ENCODE data around the gene DPP10.
"Not testable (repeated sequence)": the region's sequence is repeated elsewhere in the genome, so short reads cannot be mapped to it uniquely, and the experiment has no call there.

Gene DPP10

GRCh38 chr2:114507744-114508143 is 65.3 kb downstream of the DPP10 start:
- Histone ChIP-seq H3K27me3 (ENCODE audit: control insufficient read depth, insufficient read depth, low read length) (no peaks in the 10 kb centered on the region), H3K4me1 (ENCODE audit: control insufficient read depth, insufficient read depth, low read length) (no peaks in the 10 kb centered on the region; the same call in 1 of the 2 replicates), H3K36me3 (ENCODE audit: control insufficient read depth, insufficient read depth, low read length) (no peaks in the 10 kb centered on the region), H3K27ac (ENCODE audit: low read length) (no peak overlapping the region), H3K9me3 (ENCODE audit: control insufficient read depth, insufficient read depth, low read length) (no peaks in the 10 kb centered on the region), H3K4me3 (ENCODE audit: low read length) (no peak overlapping the region)
- no peak for DNase-seq (ENCODE audit: low read depth, low spot score)

GRCh38 chr2:114515882-114516281 is 73.4 kb downstream of the DPP10 start:
- H3K9me3 ChIP-seq (ENCODE audit: control insufficient read depth, insufficient read depth, low read length) = no peaks in the 10 kb centered on the region
- no peaks in the 10 kb centered on the region for H3K4me1 ChIP-seq (ENCODE audit: control insufficient read depth, insufficient read depth, low read length)
- H3K27ac ChIP-seq (ENCODE audit: low read length) = no peak overlapping the region
- no CpG with 5 or more reads among the region's 3 CpGs for WGBS (ENCODE audit: insufficient coverage, insufficient read length)
- H3K4me3 ChIP-seq (ENCODE audit: low read length) = no peak overlapping the region
- no peaks in the 10 kb centered on the region for H3K27me3 ChIP-seq (ENCODE audit: control insufficient read depth, insufficient read depth, low read length)
- DNase-seq (ENCODE audit: low read depth, low spot score) = no peak
- H3K36me3 ChIP-seq (ENCODE audit: control insufficient read depth, insufficient read depth, low read length) = no peaks in the 10 kb centered on the region

- H3K27ac ChIP-seq (ENCODE audit: low read length) = no peak overlapping the region
Measured at GRCh38 chr2:114517580-114517979, 75.1 kb downstream of the DPP10 start.

GRCh38 chr2:114518738-114519137 is 76.3 kb downstream of the DPP10 start:
- Histone ChIP-seq H3K27me3 (ENCODE audit: control insufficient read depth, insufficient read depth, low read length) (no peaks in the 10 kb centered on the region), H3K4me1 (ENCODE audit: control insufficient read depth, insufficient read depth, low read length) (no peaks in the 10 kb centered on the region), H3K27ac (ENCODE audit: low read length) (no peak overlapping the region), H3K9me3 (ENCODE audit: control insufficient read depth, insufficient read depth, low read length) (no peaks in the 10 kb centered on the region), H3K4me3 (ENCODE audit: low read length) (no peak overlapping the region), H3K36me3 (ENCODE audit: control insufficient read depth, insufficient read depth, low read length) (no peaks in the 10 kb centered on the region)
- WGBS (ENCODE audit: insufficient coverage, insufficient read length) = no CpG with 5 or more reads among the region's 5 CpGs
- DNase-seq (ENCODE audit: low read depth, low spot score) = no peak

More at GRCh38 chr2:114517580-114517979, 75.1 kb downstream of the DPP10 start:
- no CpG with 5 or more reads among the region's 5 CpGs for WGBS (ENCODE audit: insufficient coverage, insufficient read length)
- Histone ChIP-seq H3K4me3 (ENCODE audit: low read length) (no peak overlapping the region), H3K27me3 (ENCODE audit: control insufficient read depth, insufficient read depth, low read length) (no peaks in the 10 kb centered on the region), H3K4me1 (ENCODE audit: control insufficient read depth, insufficient read depth, low read length) (no peaks in the 10 kb centered on the region), H3K9me3 (ENCODE audit: control insufficient read depth, insufficient read depth, low read length) (no peaks in the 10 kb centered on the region), H3K36me3 (ENCODE audit: control insufficient read depth, insufficient read depth, low read length) (no peaks in the 10 kb centered on the region)
- DNase-seq (ENCODE audit: low read depth, low spot score) = no peak

- H3K9me3 ChIP-seq (ENCODE audit: control insufficient read depth, insufficient read depth, low read length); DNase-seq (ENCODE audit: low read depth, low spot score); H3K27ac ChIP-seq (ENCODE audit: low read length); H3K4me3 ChIP-seq (ENCODE audit: low read length); H3K27me3 ChIP-seq (ENCODE audit: control insufficient read depth, insufficient read depth, low read length); H3K36me3 ChIP-seq (ENCODE audit: control insufficient read depth, insufficient read depth, low read length); H3K4me1 ChIP-seq (ENCODE audit: control insufficient read depth, insufficient read depth, low read length): not testable (repeated sequence)
- no CpG with 5 or more reads among the region's 4 CpGs for WGBS (ENCODE audit: insufficient coverage, insufficient read length)
Measured at GRCh38 chr2:114522612-114523011, 80.2 kb downstream of the DPP10 start.

GRCh38 chr2:114525955-114526354 is 83.5 kb downstream of the DPP10 start:
- Histone ChIP-seq H3K4me1 (ENCODE audit: control insufficient read depth, insufficient read depth, low read length) (no peaks in the 10 kb centered on the region), H3K36me3 (ENCODE audit: control insufficient read depth, insufficient read depth, low read length) (no peaks in the 10 kb centered on the region), H3K27me3 (ENCODE audit: control insufficient read depth, insufficient read depth, low read length) (no peaks in the 10 kb centered on the region), H3K27ac (ENCODE audit: low read length) (no peak overlapping the region), H3K4me3 (ENCODE audit: low read length) (no peak overlapping the region), H3K9me3 (ENCODE audit: control insufficient read depth, insufficient read depth, low read length) (no peaks in the 10 kb centered on the region)
- DNase-seq (ENCODE audit: low read depth, low spot score) = no peak
- WGBS (ENCODE audit: insufficient coverage, insufficient read length) = no CpG with 5 or more reads among the region's 4 CpGs

- Histone ChIP-seq H3K36me3 (ENCODE audit: control insufficient read depth, insufficient read depth, low read length) (no peaks in the 10 kb centered on the region), H3K4me1 (ENCODE audit: control insufficient read depth, insufficient read depth, low read length) (no peaks in the 10 kb centered on the region), H3K27ac (ENCODE audit: low read length) (no peak overlapping the region), H3K4me3 (ENCODE audit: low read length) (no peak overlapping the region), H3K9me3 (ENCODE audit: control insufficient read depth, insufficient read depth, low read length) (no peaks in the 10 kb centered on the region), H3K27me3 (ENCODE audit: control insufficient read depth, insufficient read depth, low read length) (no peaks in the 10 kb centered on the region)
- no CpG with 5 or more reads among the region's 1 CpG for WGBS (ENCODE audit: insufficient coverage, insufficient read length)
- DNase-seq (ENCODE audit: low read depth, low spot score) = no peak
Measured at GRCh38 chr2:114526841-114527240, 84.4 kb downstream of the DPP10 start.

- no peak overlapping the region for H3K27ac ChIP-seq (ENCODE audit: low read length)
- no CpG with 5 or more reads among the region's 9 CpGs for WGBS (ENCODE audit: insufficient coverage, insufficient read length)
- no peaks in the 10 kb centered on the region for H3K9me3 ChIP-seq (ENCODE audit: control insufficient read depth, insufficient read depth, low read length)
- no peaks in the 10 kb centered on the region for H3K27me3 ChIP-seq (ENCODE audit: control insufficient read depth, insufficient read depth, low read length)
- H3K4me1 ChIP-seq (ENCODE audit: control insufficient read depth, insufficient read depth, low read length) = no peaks in the 10 kb centered on the region
- no peak for DNase-seq (ENCODE audit: low read depth, low spot score)
- no peaks in the 10 kb centered on the region for H3K36me3 ChIP-seq (ENCODE audit: control insufficient read depth, insufficient read depth, low read length)
- no peak overlapping the region for H3K4me3 ChIP-seq (ENCODE audit: low read length)
Measured at GRCh38 chr2:114527330-114527983, 85.0 kb downstream of the DPP10 start.

- Histone ChIP-seq H3K27ac (ENCODE audit: low read length) (no peak overlapping the region), H3K4me3 (ENCODE audit: low read length) (no peak overlapping the region), H3K4me1 (ENCODE audit: control insufficient read depth, insufficient read depth, low read length) (no peaks in the 10 kb centered on the region), H3K9me3 (ENCODE audit: control insufficient read depth, insufficient read depth, low read length) (no peaks in the 10 kb centered on the region), H3K27me3 (ENCODE audit: control insufficient read depth, insufficient read depth, low read length) (no peaks in the 10 kb centered on the region), H3K36me3 (ENCODE audit: control insufficient read depth, insufficient read depth, low read length) (no peaks in the 10 kb centered on the region)
- no CpG with 5 or more reads among the region's 3 CpGs for WGBS (ENCODE audit: insufficient coverage, insufficient read length)
- DNase-seq (ENCODE audit: low read depth, low spot score) = no peak
Measured at GRCh38 chr2:114534116-114535084, 92.0 kb downstream of the DPP10 start.

- Histone ChIP-seq H3K4me1 (ENCODE audit: control insufficient read depth, insufficient read depth, low read length) (no peaks in the 10 kb centered on the region), H3K9me3 (ENCODE audit: control insufficient read depth, insufficient read depth, low read length) (no peaks in the 10 kb centered on the region), H3K27ac (ENCODE audit: low read length) (no peak overlapping the region), H3K36me3 (ENCODE audit: control insufficient read depth, insufficient read depth, low read length) (no peaks in the 10 kb centered on the region), H3K27me3 (ENCODE audit: control insufficient read depth, insufficient read depth, low read length) (no peaks in the 10 kb centered on the region), H3K4me3 (ENCODE audit: low read length) (no peak overlapping the region)
- no peak for DNase-seq (ENCODE audit: low read depth, low spot score)
- no CpG with 5 or more reads among the region's 1 CpG for WGBS (ENCODE audit: insufficient coverage, insufficient read length)
Measured at GRCh38 chr2:114537777-114538176, 95.3 kb downstream of the DPP10 start.

Measured in iPS DF 6.9 (cell line).